Endothelial cell of umbilical vein (primary cell): ENCODE data around the gene VPS37C. TPM values are rescaled to one million over a fixed set of nuclear protein-coding genes. Genes with fewer than 3 reads are reported as not detected.

Experiments
- BruUV-seq: library from RNA; stranded (reverse); fragments of 400-500 nt; replicated peaks from 2 replicates; lab custom pipeline; 2021; lab: Mats Ljungman, UMichigan
- CTCF ChIA-PET: fragments of 300-600, 350-600 bp; sonication (Branson Sonifier 250); formaldehyde crosslinking; loops from one replicate; lab custom pipeline; 2021; ENCODE audit warnings: antibody characterized with exemption, inconsistent platforms; lab: Charles Lee
- POLR2A ChIA-PET: fragments of 300-600, 350-600 bp; sonication (Branson Sonifier 250); formaldehyde crosslinking; loops from one replicate; lab custom pipeline; 2021; ENCODE audit warnings: antibody characterized with exemption, inconsistent platforms; lab: Charles Lee
- DNase-seq: peaks from one replicate; pipeline ENCODE4 v3.0.0-alpha.2; 2011; ENCODE audit warnings: low read depth, low spot score
- FAIRE-seq: peaks from 2 replicates; lab custom pipeline; 2011; peaks lifted over from hg19 to GRCh38; lab: Jason Lieb, UNC
- H2AFZ ChIP-seq: 2 replicates; pipeline ENCODE4 v1.6.0; 2012; ENCODE audit warnings: low read depth, low read length, control low read depth, inconsistent platforms
- H3K27ac ChIP-seq: 2 replicates; pipeline ENCODE4 v1.5.1; 2011; ENCODE audit warnings: low read depth, mild to moderate bottlenecking, control low read depth, low read length, moderate library complexity; ENCODE audit not compliant: insufficient read depth
- H3K27me3 ChIP-seq, 2 experiments: 2 replicates each; pipeline versions ENCODE4 v1.6.0 to v1.6.1; 2011; ENCODE audit warnings: low read length in 2 of 2, mixed read lengths in 1 of 2; ENCODE audit not compliant: control insufficient read depth in 2 of 2, insufficient read depth in 2 of 2
- H3K36me3 ChIP-seq, 2 experiments: 2 replicates in 1 of 2; 3 replicates in 1 of 2; pipeline ENCODE4 v1.5.1; 2011; ENCODE audit warnings: low read length in 2 of 2, mild to moderate bottlenecking in 1 of 2, moderate library complexity in 1 of 2; ENCODE audit not compliant: control insufficient read depth in 2 of 2, insufficient read depth in 2 of 2; ENCODE audit errors: extremely low read depth in 1 of 2
- H3K4me1 ChIP-seq: 3 replicates; pipeline ENCODE4 v1.5.1; 2011; ENCODE audit warnings: mild to moderate bottlenecking, low read length; ENCODE audit not compliant: control insufficient read depth, insufficient read depth; ENCODE audit errors: extremely low read depth
- H3K4me2 ChIP-seq: 2 replicates; pipeline ENCODE4 v1.6.1; 2011; ENCODE audit warnings: low read length, control low read depth, mixed read lengths; ENCODE audit not compliant: insufficient read depth
- H3K4me3 ChIP-seq, 3 experiments: fragments of 200-600 bp in 1 of 3; sonication (generic), shearing (Covaris generic) in 1 of 3; replicated peaks in 1 of 3; 2 replicates each; pipeline ENCODE4 v1.5.1; 2011 to 2016; ENCODE audit warnings: control low read depth in 3 of 3, low read length in 3 of 3, mild to moderate bottlenecking in 2 of 3, inconsistent platforms in 1 of 3, low read depth in 1 of 3, moderate library complexity in 1 of 3; ENCODE audit not compliant: insufficient read depth in 1 of 3
- H3K79me2 ChIP-seq: 2 replicates; pipeline ENCODE4 v1.6.0; 2012; ENCODE audit warnings: low read length, inconsistent platforms; ENCODE audit not compliant: control insufficient read depth, insufficient read depth
- H3K9ac ChIP-seq: replicated peaks from 2 replicates; pipeline ENCODE3; 2011; ENCODE audit warnings: low read length, control low read depth; ENCODE audit not compliant: insufficient read depth; ENCODE audit errors: extremely low read depth
- H3K9me1 ChIP-seq: replicated peaks from 3 replicates; pipeline ENCODE4 v1.6.0; 2011; ENCODE audit warnings: mild to moderate bottlenecking, low read length; ENCODE audit not compliant: control insufficient read depth, insufficient read depth; ENCODE audit errors: extremely low read depth
- H3K9me3 ChIP-seq: replicated peaks from 2 replicates; pipeline ENCODE4 v1.5.1; 2012; ENCODE audit warnings: low read length, inconsistent platforms; ENCODE audit not compliant: control insufficient read depth, insufficient read depth
- H4K20me1 ChIP-seq: replicated peaks from 2 replicates; pipeline ENCODE3; 2011; ENCODE audit warnings: mild to moderate bottlenecking, low read length; ENCODE audit not compliant: control insufficient read depth, insufficient read depth; ENCODE audit errors: extremely low read depth
- EZH2 ChIP-seq: IDR thresholded peaks from 2 replicates; pipeline ENCODE4 v1.6.1; 2012; ENCODE audit warnings: borderline replicate concordance, low read depth, mild to moderate bottlenecking, moderate library complexity, low read length, inconsistent platforms; ENCODE audit not compliant: severe bottlenecking
- FOS ChIP-seq: IDR thresholded peaks from 2 replicates; pipeline ENCODE4 v1.6.1; 2011; ENCODE audit warnings: mild to moderate bottlenecking, low read length, moderate library complexity, borderline replicate concordance; ENCODE audit not compliant: insufficient read depth
- GATA2 ChIP-seq: IDR thresholded peaks from 2 replicates; pipeline ENCODE4 v1.7.0; 2011; ENCODE audit warnings: low read depth, mild to moderate bottlenecking, moderate library complexity, mixed read lengths, low read length; ENCODE audit not compliant: insufficient read length, insufficient read depth
- JUN ChIP-seq: IDR thresholded peaks from 2 replicates; pipeline ENCODE4 v1.6.1; 2011; ENCODE audit warnings: borderline replicate concordance, low read depth; ENCODE audit not compliant: insufficient read length, insufficient read depth
- MYC ChIP-seq: IDR thresholded peaks from one replicate; pipeline ENCODE4 v1.6.1; 2011; ENCODE audit warnings: mild to moderate bottlenecking, low read depth, low read length
- POLR2A ChIP-seq: IDR thresholded peaks from 2 replicates; pipeline ENCODE4 v1.6.1; 2012; ENCODE audit warnings: low read depth, mild to moderate bottlenecking, control low read depth, low read length
- POLR2AphosphoS5 ChIP-seq: IDR thresholded peaks from 2 replicates; pipeline ENCODE4 v1.6.1; 2012; ENCODE audit warnings: low read depth, mild to moderate bottlenecking, control low read depth, low read length, moderate library complexity; ENCODE audit not compliant: insufficient read depth
- dilution Hi-C: fragments of 300-500 bp; cut with MboI; formaldehyde crosslinking; loops from one replicate; pipeline ENCODE4 v1.15.0; 2019; ENCODE audit warnings: low sequenced_read_pairs; ENCODE audit not compliant: extremely low pct_ligation_motif_present
- intact Hi-C: fragments of 100-400 bp; cut with micrococcal nuclease; formaldehyde crosslinking; loops from one replicate; pipeline ENCODE4 v1.10.0; 2022
- polyA plus RNA-seq, 4 experiments: library from polyadenylated mRNA; depleted of rRNA in 3 of 4; stranded (reverse) in 3 of 4; unstranded in 1 of 4; fragments of >200 nt; gene quantifications; 2 replicates each; pipeline versions ENCODE4 v1.2.1 to v1.2.3, GENCODE V29; 2011 to 2012; ENCODE audit warnings: missing spikeins in 1 of 4
- total RNA-seq: library from RNA; stranded (reverse); gene quantifications from 2 replicates; pipeline ENCODE4 v1.2.3, GENCODE V29; 2021
- TF ChIP-seq, protein P1 (sequence below), 2 donors: IDR thresholded peaks; 1 replicate in 1 of 2; 2 replicates in 1 of 2; pipeline ENCODE4 v1.5.1; 2011; ENCODE audit warnings: low read length in 2 of 2, mild to moderate bottlenecking in 2 of 2, moderate library complexity in 2 of 2, control low read depth in 1 of 2, inconsistent platforms in 1 of 2, low read depth in 1 of 2; ENCODE audit not compliant: insufficient read depth in 1 of 2; ENCODE audit errors: extremely low read depth in 1 of 2
- TF ChIP-seq, protein P2 (sequence below): IDR thresholded peaks from 2 replicates; pipeline ENCODE4 v1.6.1; 2011; ENCODE audit not compliant: insufficient read depth, insufficient read length

Gene VPS37C
- total and polyA plus RNA-seq, 2 donors (not counting 3 experiments of a cell fraction or from before 2014, with no cell fraction given): 17.7 to 23.4 TPM

DNA sequence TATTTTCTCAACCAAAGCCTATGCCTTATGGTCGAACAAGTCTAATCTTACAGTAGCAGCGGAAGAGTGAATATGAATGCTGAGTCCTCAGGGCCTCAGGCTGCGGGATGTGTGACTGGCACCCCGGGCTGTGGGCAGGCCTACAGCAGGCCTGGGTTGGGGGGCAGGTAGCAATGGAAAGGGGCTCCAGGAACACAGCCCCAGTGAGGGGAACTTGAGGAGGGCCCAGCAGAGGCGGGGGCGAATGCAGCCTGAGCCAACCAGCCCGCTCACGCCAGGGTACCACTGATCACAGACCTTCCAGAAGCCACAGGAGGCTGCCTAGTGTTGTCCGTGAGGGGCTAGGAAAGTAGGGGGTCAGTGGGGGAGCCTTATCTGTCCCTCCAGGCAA lies 70.2 kb downstream of the VPS37C start:
- dilution Hi-C loops: no loop called here

More for the DNA sequence above, 70.2 kb downstream of the VPS37C start:
- H3K9me1 ChIP-seq: no peaks in the 10 kb centered on the region
- ChIA-PET CTCF (no interaction called here), POLR2A (no interaction called here)
- H3K27me3 ChIP-seq: no peaks in the 10 kb centered on the region
- intact Hi-C loops: loop anchor here (1.0 kb wide), 1 partner anchor 13 kb away; no protein-coding TSS in a partner anchor
- no TSS peak for BruUV-seq
- no peak overlapping the region for H3K27ac ChIP-seq
- no peak overlapping the region for H3K4me2 ChIP-seq
- H3K9me3 ChIP-seq: no peaks in the 10 kb centered on the region
- H2AFZ ChIP-seq: no peak overlapping the region
- H3K9ac ChIP-seq: no peak overlapping the region
- FAIRE-seq (no peak), DNase-seq (no peak)
- TF ChIP-seq, protein P1, sequence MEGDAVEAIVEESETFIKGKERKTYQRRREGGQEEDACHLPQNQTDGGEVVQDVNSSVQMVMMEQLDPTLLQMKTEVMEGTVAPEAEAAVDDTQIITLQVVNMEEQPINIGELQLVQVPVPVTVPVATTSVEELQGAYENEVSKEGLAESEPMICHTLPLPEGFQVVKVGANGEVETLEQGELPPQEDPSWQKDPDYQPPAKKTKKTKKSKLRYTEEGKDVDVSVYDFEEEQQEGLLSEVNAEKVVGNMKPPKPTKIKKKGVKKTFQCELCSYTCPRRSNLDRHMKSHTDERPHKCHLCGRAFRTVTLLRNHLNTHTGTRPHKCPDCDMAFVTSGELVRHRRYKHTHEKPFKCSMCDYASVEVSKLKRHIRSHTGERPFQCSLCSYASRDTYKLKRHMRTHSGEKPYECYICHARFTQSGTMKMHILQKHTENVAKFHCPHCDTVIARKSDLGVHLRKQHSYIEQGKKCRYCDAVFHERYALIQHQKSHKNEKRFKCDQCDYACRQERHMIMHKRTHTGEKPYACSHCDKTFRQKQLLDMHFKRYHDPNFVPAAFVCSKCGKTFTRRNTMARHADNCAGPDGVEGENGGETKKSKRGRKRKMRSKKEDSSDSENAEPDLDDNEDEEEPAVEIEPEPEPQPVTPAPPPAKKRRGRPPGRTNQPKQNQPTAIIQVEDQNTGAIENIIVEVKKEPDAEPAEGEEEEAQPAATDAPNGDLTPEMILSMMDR (IDR thresholded peaks at IDR 0.05; ENCODE audit: extremely low read depth in 1 of 2, insufficient read depth in 1 of 2, low read depth in 1 of 2, low read length in 2 of 2): no peak
- no peak for TF ChIP-seq JUN
- TF ChIP-seq FOS: no peak
- TF ChIP-seq POLR2AphosphoS5: no peak
- TF ChIP-seq, protein P2, sequence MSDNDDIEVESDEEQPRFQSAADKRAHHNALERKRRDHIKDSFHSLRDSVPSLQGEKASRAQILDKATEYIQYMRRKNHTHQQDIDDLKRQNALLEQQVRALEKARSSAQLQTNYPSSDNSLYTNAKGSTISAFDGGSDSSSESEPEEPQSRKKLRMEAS: no peak
- no peak for TF ChIP-seq MYC
- TF ChIP-seq POLR2A: no peak
- TF ChIP-seq GATA2: no peak
- TF ChIP-seq EZH2: no peak
- no peaks in the 10 kb centered on the region for H3K79me2 ChIP-seq
- no peaks in the 10 kb centered on the region for H4K20me1 ChIP-seq
- H3K4me3 ChIP-seq: no peak overlapping the region
- no peaks in the 10 kb centered on the region for H3K4me1 ChIP-seq
- H3K36me3 ChIP-seq: no peaks in the 10 kb centered on the region
